Retina (tissue), 1 donor: Measurements from ENCODE around the gene MICB.
"Not testable (repeated sequence)": the region's sequence is repeated elsewhere in the genome, so short reads cannot be mapped to it uniquely, and the experiment has no call there.

Experiments used
- DNase-seq: peaks from one replicate; pipeline ENCODE4 v3.0.0-alpha.2; 2016

Gene MICB

DNA sequence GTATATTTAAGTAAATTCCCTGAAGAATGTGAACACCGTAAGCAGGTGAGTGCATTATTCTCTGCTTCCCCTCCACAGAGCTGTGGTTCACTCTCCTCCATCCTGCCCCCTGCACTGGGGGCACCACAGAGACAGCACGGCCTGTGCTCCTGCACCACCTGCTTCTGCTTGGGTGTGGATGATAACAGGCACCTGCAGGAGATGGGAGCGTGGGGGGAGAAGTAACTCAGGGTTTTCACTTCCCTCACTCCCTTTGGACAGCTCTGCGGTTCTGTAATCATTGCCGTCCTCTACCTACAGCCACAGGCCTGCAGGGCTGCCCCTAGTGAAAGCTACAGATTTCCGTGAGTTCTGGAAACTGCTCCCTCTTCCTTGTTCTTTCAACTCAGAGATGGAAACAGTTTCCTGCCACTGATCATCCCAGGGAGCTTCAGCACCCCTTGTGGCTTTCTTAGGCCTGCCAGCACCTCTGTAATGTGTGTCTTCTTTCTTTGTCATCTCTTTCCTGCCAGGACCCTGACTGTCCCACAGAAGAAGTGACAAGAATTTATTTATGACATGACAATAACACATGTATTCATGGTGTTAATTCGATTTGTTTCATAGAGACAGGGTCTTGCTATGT, 21.3 kb upstream of the MICB start:
- DNase-seq, result no peak

DNA sequence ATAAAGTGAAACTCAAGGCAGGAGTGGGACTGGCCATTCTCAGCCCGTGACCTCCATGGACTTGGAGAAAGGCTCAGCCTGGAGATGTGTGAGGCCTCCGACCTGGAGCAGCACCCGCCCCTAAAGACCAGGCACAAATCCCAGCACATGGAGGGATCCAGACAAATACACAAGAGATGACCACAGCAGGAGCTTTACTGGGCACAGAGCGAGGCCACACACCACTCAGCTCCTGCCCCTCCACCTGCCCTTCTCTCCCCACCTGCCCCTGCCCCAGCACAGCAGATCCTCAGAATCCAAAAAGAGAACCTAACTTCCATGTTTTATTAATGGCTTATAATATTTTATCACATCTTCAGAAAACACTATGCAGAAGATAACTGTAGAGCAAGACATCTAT, 20.4 kb upstream of the MICB start:
- DNase-seq, result no peak

DNA sequence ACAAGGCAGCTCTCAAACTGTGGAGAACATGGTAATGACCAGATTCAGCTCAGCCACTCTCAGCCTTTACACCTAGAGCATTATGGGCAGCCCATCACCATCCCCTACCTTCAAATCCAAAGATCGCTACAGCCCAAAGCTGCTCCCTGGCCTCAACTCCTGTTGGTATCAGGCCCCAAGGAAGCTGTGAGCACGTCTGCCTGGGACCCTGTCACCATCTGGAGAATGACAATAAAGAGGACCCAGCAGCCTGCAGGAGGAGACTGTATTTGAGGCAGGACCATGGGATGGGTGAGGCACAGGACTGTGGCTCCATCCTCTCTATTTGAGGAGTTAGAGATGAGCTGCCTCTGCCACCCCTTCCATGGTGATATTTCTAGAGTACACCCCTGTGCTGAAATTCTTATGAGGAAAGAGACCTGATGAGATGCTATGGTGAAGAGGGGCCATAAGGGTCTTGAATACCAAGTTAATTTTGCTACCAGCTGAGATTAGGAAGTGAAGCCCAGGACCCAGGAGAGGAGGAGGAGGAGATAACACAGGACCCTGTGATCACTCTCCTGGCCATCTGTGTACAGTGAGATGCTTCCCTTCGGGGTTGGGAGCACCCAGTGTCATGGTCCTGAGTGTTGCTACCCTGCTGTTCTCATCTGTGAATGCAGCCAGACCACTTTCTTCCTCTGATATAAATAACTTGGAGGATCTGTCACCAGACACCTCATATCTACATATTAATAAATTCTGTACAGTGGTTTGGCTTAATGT, 19.6 kb upstream of the MICB start:
- no peak for DNase-seq

DNA sequence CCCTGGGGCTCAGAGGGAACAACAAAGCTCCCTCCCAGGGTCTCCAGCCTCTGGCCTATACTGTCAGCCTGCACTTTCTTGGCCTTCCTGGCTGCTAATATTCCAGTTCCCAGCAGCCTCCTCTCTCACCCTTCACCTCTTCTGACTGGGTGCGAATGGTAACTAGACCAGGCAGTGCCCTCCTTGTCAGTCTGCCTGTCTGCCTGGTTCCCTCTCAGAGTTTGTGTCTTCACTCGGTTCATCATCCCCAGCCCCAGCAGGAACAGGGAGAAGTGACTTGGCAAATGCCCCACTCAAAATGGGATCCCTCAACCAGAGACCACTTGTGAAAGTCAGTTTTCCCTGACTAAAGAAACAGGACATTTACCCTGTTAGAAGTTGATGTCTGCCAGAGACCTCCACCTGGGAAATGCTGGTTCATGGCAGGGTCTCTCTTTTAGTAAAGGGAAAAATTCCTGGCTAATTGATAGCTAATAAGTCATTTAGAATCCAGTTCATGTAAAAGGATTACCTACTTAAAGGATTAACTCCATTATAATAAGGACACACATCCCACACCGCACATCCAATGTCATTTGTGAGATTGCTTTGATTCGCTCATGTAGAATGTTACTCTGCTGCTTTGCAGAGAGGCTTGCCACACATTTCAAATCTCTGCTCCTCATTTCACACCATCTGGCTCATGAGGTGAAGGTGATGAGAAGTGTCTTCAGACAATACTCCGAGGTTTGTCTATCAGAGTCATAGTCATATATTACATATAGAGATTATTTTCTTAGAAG, 18.6 kb upstream of the MICB start:
- no peak for DNase-seq

DNA sequence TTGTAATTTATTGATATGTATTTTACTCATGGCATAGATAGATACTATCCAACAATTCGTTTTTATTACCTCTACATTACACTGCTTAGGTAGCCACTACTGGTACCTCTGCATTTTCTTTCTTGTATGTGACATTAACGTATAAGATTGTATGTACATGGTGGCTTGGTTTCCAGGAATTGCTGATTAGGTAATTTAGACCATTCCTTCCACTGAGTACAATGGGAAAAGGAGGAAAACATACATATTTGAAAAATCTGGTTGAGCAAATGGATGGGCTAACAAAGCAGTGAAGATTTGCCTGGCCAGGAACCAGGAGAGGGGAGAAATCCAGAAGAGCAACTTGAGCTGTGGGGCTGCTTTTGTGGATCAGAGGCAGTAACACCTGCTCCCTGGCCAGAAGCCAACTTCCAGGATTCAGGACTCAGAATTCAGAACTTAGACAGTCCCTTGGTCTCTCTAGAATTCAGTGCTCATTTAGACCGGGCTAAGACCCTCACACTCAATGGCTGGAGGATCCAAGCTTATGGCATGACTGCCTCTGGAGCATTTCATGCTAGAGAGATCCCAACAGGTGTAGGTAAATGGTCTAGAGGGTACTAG, 17.9 kb upstream of the MICB start:
- DNase-seq, result no peak

DNA sequence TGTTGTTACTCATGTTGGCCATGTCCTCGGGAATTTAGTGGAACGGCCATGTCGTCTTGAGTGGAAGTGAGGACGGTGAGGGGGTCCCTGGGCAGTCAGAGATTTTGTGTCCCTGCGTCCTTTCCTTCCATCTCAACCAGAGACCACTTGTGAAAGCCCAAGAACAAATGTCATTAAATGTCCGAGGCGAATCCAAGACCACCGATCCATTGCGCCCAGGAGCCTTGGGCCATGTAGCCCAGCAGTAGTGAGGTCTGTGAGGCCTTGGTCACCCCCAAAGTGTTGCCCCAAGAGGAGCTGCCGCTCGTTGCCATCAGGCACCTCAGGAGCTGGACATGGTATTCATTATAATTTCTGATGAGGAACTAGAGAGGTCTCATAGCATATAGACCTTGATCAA, 17.4 kb upstream of the MICB start:
- DNase-seq, result no peak

DNA sequence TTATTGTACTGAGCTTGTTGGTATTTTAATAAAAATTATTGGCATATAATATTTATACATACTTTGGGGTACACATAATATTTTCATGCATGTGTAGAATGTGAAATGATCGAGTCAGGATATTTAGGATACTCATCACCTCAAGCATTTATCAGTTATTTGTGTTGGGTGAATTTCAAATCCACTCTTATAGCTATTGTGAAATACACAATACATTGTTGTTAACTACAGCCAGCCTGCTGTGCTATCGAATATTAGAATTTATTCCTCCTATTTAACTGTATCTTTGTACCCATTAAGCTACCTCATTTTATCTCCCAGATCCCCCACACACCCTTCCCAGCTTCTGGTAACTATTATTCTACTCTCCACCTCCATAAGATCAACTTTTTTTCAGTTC, 14.6 kb upstream of the MICB start:
- DNase-seq, result no peak

DNA sequence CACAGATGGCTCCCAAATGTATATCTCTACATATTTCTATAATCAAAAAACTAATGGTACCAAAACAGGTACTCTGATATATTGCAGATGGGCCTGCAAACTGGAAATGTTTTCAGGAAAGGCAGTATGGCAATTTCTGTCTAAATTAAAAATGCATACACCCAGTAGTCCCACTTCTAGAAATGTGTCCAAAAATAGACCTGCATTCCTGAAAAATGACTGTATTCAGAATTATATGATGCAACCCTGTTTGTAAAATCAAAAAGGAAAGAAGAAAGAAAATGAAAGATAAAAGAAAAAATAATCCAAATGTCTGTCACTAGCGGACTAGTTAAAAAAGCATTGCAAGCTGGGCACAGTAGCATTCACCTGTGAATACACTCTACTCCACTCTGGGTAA, 12.9 kb upstream of the MICB start:
- DNase-seq, result no peak

DNA sequence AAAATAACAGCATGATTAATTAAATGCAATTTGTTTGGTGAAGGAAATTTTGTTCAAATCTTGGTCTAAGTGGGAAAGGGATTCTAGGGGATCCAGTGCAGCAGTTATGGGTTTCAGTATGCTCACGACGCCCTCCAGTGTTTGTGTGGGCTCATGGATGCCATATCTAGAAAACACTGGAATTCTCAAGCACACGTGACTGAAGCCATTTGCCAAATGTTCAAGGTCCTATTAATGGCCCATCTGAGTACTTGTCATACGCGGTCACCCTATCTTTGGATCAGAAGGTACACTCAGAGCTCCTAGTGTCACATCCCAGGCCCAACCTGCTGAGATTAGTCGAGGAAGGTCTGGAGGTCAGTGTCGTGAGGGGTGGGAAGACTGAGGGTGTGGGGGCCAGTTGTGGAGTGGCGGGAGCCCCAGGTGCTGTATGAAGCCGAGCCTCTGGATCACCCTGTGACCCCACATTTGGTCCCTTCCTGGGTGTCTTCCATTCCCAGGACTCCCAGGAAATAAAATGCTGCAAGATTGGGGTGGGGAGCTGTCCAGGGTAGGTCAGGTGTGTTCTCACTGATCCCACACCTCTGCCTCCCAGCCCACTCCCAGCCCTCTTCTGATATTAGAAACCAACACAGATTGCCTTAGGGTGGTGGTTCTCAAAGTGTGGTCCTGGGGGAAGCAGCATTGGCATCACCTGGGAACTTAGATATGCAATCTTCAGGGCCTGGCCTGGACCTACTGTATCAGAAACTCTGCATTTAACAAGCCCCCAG, 11.7 kb upstream of the MICB start:
- not testable (repeated sequence) for DNase-seq

DNA sequence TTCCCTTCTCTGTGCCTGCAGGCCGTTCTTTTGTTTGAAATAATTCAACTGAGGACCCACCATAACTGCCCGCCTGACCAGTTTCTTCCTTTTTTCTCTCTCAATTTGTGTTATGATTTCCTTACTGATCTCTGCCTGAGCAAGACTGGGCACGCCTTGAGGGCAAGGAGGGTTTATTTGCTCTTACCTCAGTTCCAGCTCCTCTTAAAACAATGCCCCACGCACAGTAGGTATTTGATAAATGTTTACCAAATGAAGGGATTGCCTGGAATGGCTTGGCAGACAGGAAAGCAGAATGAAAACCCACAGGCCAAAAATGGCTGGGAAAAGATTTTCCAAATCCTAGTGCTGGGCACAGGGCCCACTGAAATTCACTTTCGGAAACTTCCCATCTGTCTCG, 10.3 kb upstream of the MICB start:
- not testable (repeated sequence) for DNase-seq

DNA sequence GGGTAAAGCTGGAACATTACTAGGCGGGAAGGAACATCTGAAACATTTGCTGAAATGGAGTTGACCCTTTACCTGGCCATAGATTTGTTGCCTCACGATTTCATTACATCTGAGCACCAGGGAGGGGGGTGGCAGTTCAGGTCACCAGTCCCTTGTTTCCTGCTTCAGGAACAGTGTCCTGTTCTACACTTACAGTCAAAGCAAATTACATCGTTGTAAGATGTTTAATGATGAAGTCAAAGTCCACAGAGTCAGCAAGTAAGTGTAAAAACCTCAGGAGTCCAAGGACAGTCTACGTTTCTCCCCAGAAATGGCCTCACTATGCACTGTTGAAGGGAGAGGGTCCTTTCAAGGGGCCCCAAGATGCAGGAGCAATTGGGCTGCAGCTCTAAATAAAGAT, 8.9 kb upstream of the MICB start:
- no peak for DNase-seq

DNA sequence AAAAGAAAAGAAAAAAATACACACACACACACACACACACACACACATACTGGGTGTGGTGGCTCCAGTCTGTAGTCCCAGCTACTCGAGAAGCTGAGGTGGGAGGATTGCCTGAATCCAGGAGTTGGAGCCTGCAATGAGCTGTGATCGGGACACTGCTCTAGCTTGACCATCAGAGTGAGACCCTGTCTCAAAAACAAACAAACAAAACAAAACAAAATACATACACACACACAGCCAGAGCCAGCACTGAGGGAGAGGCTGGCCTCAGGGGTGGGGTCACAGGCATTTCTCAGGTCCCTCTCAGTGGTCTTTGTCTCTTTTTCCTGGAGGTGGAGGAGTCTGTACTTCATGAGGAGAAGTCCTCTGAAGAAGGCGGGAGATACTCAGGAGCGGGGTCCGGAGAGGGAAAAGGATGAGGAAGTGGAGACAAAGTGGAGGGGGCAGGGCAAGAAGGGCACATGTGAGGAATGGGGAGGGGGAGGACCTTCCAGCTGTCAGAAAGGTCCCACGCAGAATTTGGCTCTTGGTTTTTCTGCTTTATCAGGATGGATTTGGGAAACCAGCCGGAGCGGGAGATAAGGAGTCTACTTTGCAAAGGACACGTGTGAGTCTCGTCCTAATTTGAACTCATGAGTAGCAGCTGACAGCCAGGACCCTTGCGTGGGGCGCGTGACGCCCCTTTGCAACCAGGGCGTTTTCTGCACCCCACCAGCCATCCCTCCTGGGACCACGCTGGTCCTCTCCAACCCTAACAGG, 7.7 kb upstream of the MICB start:
- no peak for DNase-seq

DNA sequence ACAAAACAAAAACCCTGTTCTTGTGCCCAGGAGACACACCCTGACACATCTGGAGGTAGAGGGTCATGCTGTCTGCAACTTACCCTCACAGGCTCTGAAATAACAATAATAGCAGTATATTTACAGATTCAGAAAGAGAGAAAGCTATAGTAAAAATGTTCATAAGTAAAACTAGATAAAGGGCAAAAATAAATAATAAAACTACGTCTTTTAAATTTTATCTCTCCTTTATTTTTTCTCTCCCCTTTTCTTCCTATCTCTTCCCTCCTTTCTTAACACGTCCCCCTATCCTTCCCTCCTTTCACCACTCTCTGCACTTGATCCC, 4.4 kb upstream of the MICB start:
- not testable (repeated sequence) for DNase-seq

DNA sequence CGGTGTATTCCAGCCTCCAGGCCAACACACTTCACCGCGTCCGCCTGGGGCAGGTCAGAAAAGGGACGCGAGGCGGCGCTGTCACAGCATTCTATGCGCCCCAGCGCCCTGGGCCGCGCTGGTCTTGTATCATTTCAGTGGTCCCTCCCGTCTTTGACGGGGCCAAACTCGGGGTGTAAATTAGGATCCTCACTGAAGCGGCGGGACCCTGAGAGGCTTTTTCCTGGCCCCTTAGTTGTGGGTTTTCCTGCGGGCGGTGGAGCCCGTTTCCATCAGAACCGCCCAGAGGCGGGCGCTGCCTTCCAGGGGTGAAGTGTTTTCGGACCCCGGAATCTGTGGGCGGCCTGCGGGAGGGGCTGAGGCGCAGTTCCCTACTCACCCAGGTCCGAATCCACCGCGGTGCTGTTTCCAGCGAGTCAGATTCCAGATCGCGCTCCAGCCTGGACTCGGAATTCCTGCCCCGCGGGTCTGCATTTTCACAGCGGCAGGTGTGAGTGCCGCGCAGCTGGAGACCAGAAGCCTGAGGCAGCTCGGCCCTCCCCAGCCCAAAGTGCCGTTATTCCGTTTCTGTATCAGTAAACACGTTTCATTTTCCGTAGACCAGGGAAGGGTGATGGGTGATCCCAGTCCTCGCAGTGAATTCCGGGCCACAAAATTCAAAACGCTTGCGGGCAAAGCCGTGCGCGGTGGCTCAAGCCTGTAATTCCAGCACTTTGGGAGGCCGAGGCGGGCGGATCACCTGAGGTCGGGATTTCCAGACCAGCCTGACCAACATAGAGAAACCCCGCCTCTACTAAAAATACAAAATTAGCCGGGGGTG, 3.9 kb upstream of the MICB start:
- DNase-seq, result peak; percentile 89

DNA sequence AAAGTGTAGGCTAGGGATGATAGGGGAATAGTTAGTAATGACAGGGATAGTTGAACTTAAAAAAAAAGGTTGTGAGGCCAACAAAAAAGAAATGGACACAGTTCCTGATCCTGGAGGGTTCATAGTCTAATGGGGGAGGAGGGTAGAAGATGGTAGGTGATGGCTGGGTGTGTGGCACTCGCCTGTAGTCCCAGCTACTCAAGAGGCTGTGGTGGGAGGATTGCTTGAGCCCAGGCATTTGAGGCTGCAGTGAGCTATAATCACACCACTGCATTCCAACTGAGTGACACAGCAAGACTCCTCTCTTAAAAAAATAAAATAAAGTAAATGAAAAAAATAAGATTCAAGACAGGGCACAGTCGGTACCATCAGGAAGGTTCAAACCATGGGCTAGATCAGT, 2.4 kb upstream of the MICB start:
- no peak for DNase-seq

DNA sequence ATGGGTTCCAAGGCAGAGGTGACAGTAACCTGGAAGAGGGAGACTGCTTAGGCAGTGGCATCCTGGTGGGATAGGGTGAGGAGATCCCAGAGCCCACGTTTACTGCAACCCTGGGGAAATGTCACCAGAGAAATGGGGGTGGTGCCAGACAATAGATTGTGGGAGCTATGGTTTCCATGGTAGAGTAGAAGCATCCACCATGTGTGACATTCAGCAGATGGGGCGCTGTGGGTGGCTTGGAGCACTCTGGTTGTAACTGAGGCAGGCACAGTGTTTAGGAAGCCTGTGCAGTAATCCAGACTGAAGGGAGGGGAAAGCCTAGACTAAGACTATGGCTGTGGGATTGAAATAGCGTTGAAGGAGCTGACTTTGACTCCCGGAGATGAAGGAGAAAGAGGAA, 1.1 kb upstream of the MICB start:
- not testable (repeated sequence) for DNase-seq

DNA sequence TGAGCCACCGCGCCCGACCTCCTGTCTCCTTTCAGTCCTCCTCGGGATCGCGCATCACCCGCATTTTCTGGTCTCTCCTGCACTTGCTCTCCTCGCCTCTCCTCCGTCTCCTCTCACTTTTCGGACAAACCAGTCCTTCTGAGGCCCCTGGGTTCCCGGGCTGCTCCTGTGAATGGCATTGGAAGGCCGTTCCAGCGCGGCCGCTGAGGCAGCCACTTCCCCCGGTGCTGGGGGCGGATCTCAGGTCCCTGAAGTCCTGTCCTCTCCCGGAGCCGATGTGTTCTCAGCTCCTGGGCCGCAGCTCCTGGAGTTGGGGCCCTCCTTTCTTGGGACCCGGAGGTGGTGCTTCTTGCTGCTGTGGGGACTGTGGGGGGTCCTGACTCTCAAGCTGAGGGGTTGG, 803 bp downstream of the MICB start:
- peak; percentile 51 for DNase-seq

DNA sequence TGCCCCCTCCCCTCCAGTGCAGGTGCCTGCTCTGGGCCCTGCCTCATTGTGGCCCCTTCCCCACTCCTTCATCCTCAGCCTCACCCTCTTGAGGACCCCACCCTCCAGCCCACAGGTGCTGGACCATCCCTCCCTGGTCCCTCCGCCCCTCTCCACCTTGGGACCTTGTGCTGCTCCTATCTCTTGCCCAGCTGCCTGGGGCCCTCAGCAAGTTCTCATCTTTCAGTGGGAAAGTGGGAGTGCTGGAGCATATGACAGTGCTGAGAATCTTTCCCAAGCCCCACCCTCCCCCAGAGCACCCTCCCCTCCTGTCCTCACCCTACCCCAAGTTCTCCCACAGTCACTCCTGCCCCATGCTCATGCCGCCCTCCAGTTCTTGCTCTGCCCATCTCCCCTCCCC, 1.7 kb downstream of the MICB start:
- DNase-seq, result not testable (repeated sequence)

DNA sequence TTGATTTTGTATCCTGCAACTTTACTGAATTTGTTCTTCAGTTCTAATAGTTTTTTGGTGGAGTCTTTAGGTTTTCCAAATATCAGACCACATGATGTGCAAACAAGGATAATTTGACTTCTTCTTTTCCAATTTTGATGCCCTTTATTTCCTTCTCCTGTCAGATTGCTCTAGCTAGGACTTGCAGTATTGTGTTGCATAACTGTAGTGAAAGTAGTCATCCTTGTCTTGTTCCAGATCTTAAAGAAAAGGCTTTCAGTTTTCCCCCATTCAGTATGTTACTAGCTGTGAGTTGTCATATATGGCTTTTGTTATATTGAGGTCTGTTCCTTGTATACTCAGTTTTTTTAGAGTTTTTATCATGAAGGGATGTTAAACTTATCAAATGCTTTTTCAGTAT, 4.6 kb downstream of the MICB start:
- no peak for DNase-seq

DNA sequence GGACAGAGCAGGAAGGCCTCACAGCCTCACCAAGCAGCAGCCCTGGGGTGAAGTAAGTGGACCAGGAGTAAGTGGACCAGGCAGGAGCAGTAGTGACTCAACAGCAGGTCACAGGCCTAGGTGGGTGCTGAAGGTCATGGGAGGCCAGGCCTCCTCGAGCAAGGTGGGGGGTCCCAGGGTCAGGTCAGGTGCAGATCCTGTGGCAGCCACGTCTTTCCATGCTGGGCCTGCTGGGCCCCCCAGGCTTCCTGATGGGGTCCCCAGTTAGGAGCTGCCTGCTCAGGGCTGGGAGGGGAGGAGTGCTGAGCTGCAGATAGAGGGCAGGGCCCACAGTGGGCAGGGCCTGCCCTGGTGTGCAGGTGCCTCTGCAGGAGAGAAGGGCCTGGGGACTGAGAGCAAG, 11.1 kb downstream of the MICB start:
- DNase-seq, result not testable (repeated sequence)

DNA sequence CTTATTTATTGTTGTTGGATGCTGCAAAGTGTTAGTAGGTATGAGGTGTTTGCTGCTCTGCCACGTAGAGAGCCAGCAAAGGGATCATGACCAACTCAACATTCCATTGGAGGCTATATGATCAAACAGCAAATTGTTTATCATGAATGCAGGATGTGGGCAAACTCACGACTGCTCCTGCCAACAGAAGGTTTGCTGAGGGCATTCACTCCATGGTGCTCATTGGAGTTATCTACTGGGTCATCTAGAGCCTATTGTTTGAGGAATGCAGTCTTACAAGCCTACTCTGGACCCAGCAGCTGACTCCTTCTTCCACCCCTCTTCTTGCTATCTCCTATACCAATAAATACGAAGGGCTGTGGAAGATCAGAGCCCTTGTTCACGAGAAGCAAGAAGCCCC, 12.1 kb downstream of the MICB start:
- no peak for DNase-seq
